Tibial artery (tissue), 4 donors: Measurements from ENCODE around the gene DMBX1.

Source experiments
- DNase-seq, 2 donors: peaks; one replicate each; pipeline ENCODE4 v3.0.0-alpha.2; 2019
- H3K27ac ChIP-seq, 2 donors: fragments of 200-600 bp; sonication (generic) in 1 of 2; 1 replicate in 1 of 2; 2 replicates in 1 of 2; pipeline ENCODE4 v1.5.1; 2018 to 2019; ENCODE audit warnings: mild to moderate bottlenecking in 1 of 2
- H3K27me3 ChIP-seq, 2 donors: fragments of 200-600 bp; sonication (generic) in 1 of 2; one replicate each; pipeline versions ENCODE4 v1.5.1 to v1.6.0; 2016 to 2019
- H3K36me3 ChIP-seq, 3 donors: fragments of 200-600 bp; sonication (generic) in 2 of 3; one replicate each; pipeline ENCODE4 v1.5.1; 2016 to 2019; ENCODE audit warnings: mild to moderate bottlenecking in 2 of 3
- H3K4me1 ChIP-seq, 4 donors: fragments of 200-600 bp; sonication (generic) in 2 of 4; 1 replicate in 3 of 4; 2 replicates in 1 of 4; pipeline ENCODE4 v1.5.1; 2016 to 2019
- H3K4me3 ChIP-seq, 2 donors: fragments of 200-600 bp; sonication (generic) in 1 of 2; 1 replicate in 1 of 2; 2 replicates in 1 of 2; pipeline ENCODE4 v1.5.1; 2018 to 2019; ENCODE audit warnings: mild to moderate bottlenecking in 2 of 2
- H3K9me3 ChIP-seq, 3 donors: fragments of 200-600 bp; sonication (generic) in 1 of 3; one replicate each; pipeline ENCODE4 v1.5.1; 2016 to 2019
- intact Hi-C: fragments of 100-400 bp; cut with DNase I; formaldehyde crosslinking; loops from one replicate; pipeline ENCODE4 v1.15.0; 2023; ENCODE audit warnings: low total_unique reads
- TF ChIP-seq, protein P1 (sequence below), 2 experiments: fragments of 200-600 bp in 1 of 2; fragments of 450-650 bp in 1 of 2; IDR thresholded peaks; one replicate each; pipeline ENCODE4 v1.5.1; 2017 to 2019; ENCODE audit warnings: antibody characterized with exemption in 2 of 2, mild to moderate bottlenecking in 1 of 2, moderate library complexity in 1 of 2

Gene DMBX1

DNA sequence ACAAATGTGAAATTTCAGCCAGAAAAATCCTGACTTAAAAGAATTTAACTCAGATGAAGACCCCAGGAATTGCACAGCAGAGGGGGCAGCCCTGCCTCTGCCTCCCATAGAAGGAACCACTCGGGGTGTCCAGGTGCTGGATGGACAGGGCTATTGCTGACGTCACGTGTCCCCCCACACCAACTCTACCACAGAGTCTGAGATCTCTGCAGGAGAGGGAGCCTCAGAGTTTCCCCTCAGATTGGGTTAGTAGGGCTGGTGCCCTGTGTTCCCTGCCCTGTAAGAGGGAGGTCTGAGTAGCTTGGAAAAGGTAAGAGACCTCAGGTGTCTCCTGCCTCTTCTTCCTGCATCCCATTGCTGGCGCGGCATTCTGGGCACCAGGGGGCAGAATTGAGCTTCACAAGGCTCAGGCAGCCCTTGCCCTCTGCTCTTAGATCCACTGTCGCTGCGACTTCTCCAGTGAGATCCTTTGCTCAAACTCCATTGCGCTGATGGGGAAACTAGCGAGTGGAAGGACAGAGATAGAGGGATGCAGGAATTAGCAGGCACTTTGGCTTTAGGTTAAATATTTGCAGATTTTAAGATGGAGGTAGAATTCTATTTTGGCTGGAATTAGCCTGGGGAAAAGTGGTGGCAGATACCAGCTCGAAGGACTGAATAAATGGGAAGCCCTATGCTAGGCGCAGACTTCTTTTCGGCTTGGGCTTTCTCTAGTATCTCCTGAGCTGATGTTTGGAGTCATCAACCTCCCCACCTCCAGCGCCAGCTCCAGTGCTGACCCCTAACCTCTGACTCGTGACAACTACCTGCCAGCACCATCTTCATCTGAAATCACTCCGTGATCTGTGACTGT is 42.8 kb upstream of the DMBX1 start:
- TF ChIP-seq, protein P1, sequence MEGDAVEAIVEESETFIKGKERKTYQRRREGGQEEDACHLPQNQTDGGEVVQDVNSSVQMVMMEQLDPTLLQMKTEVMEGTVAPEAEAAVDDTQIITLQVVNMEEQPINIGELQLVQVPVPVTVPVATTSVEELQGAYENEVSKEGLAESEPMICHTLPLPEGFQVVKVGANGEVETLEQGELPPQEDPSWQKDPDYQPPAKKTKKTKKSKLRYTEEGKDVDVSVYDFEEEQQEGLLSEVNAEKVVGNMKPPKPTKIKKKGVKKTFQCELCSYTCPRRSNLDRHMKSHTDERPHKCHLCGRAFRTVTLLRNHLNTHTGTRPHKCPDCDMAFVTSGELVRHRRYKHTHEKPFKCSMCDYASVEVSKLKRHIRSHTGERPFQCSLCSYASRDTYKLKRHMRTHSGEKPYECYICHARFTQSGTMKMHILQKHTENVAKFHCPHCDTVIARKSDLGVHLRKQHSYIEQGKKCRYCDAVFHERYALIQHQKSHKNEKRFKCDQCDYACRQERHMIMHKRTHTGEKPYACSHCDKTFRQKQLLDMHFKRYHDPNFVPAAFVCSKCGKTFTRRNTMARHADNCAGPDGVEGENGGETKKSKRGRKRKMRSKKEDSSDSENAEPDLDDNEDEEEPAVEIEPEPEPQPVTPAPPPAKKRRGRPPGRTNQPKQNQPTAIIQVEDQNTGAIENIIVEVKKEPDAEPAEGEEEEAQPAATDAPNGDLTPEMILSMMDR (IDR thresholded peaks at IDR 0.05), result peak; percentile 67 to 79
- intact Hi-C loops, result loop anchor here (2.0 kb wide), 1 partner anchor 80 kb away; no protein-coding TSS in a partner anchor
- Histone ChIP-seq H3K4me3 (no peak overlapping the region), H3K4me1 (peaks cover 0 to 22% (median 14%) of the 10 kb centered on the region in 4 donors), H3K27me3 (peaks cover 0 to 64% of the 10 kb centered on the region in 2 donors), H3K9me3 (no peaks in the 10 kb centered on the region), H3K27ac (no peak overlapping the region), H3K36me3 (no peaks in the 10 kb centered on the region)
- DNase-seq, result peak; percentile 81

DNA sequence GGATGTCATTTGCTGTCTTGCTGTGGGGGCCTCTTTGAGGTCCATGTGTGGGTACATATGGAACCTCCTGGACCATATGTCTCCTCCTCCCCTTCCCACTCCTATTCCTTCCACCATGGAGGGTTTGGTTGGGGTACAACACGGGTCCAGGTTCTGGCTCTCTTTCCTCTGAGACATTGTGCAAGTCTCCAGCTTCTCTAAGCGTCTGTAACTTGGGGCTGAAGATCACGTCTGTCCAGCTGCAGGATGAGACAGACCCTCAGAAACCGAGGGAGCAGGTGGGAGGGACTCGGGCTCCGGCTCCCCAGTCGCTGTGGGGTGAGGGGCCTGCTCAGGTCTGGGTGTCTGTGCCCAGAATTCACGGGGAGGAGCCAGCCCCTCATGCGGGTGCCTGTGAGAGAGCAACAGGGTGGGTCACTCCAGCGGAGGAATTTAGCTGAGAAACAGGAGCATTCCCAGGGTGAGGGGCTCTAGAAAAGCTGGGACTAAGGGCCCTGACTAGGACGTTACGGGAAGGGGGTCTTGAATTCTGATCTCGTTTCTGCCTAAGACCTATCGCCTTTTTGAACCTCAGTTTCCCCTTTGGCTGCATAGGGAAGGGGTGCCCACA is 42.0 kb upstream of the DMBX1 start:
- Histone ChIP-seq H3K9me3 (no peaks in the 10 kb centered on the region), H3K27me3 (peaks cover 0 to 71% of the 10 kb centered on the region in 2 donors), H3K4me1 (peaks cover 0 to 19% (median 14%) of the 10 kb centered on the region in 4 donors), H3K4me3 (peak overlapping the region; percentile 29 to 47), H3K27ac (no peak overlapping the region), H3K36me3 (no peaks in the 10 kb centered on the region)
- TF ChIP-seq, protein P1 (IDR thresholded peaks at IDR 0.05), result no peak
- DNase-seq, result no peak
- intact Hi-C loops, result loop anchor here (2.0 kb wide), 1 partner anchor 79 kb away; no protein-coding TSS in a partner anchor

DNA sequence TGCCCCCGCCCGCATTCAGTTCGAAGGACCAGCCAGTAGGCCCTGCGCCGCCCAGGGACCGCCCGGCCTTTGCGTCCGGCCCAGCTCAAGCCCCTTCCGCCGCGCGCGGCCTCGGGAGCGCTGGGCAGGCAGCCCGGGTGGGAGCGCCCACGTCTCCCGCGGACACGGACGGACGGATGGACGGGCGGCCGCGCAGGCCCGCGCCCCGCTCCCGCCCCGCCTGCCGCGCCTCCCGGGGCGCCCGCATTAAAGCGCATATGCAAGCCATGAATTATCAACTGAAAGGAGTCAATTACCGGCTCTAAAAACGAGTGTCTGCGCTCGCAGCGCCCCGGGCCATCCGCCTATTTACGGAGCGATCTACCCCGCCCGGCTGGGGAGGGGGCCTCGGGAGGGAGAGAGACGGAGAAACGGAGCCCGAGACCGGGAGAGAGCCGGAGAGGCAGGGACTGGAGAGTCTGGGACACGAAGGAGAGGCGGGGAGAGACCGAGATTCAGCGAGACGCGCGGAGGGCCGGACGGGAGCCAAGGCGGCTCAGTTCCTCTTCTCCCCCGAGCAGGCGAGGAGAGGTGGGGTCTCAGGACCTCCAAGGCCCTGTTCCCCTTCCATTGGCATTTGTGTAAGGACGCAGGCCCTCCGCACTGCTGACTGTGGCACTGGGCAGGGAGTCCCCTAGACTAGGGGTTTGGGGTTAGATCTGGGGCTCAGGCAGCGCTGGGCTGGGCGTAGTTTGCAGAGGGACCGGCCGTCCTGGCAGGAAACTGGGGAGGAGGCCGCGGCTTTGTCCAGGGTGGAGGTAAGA is 41.3 kb upstream of the DMBX1 start:
- intact Hi-C loops, result no loop called here
- no peak for DNase-seq
- peaks cover 0 to 78% of the 10 kb centered on the region in 2 donors for H3K27me3 ChIP-seq
- TF ChIP-seq, protein P1 (IDR thresholded peaks at IDR 0.05), result no peak
- H3K36me3 ChIP-seq, result no peaks in the 10 kb centered on the region
- H3K27ac ChIP-seq, result no peak overlapping the region
- H3K9me3 ChIP-seq, result no peaks in the 10 kb centered on the region
- peak overlapping the region; percentile 29 to 47 for H3K4me3 ChIP-seq
- peaks cover 0 to 14% (median 12%) of the 10 kb centered on the region in 4 donors for H3K4me1 ChIP-seq

DNA sequence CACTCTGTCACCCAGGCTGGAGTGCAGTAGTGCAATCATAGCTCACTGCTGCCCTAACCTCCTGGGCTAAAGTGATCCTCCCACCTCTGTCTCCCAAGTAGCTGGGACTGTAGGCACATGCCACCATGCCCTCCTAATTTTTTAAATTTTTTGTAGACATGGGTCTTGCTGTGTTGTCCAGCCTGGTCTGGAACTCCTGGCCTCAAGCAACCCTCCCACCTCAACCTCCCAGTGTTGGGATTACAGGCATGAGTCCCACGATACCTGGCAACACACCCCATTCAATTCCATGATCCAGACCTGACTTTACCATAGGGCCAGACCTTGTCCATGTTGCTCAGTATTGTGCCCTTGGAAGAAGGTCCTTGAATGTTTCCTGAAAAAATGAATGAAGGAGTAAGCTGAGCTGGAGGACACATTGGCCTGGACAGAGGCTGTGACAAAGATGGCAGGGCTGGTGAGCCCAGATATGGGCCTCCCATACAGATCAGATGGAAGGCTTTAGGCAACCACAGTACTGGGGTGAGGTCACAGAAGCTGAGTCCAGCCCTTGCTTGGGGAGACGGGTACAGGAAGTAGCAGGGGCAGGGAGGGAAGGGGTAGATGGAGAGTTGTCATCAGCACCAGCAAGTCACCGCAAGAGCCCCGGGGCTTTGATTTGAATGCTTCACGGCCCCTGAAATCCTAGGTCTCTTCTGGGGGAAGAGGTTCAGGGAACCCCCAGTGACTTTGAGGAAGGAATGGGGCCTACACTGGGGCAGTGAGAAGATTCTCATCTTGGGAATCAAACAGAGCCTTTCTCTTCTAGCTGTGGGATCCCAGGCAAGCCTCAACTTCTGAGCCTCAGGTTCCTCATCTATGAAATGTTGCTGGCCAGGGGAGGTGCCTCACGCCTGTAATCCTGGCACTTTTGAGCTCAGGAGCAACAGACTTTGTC is 40.1 kb upstream of the DMBX1 start:
- Histone ChIP-seq H3K9me3 (no peaks in the 10 kb centered on the region), H3K4me3 (no peak overlapping the region), H3K36me3 (no peaks in the 10 kb centered on the region), H3K27me3 (peaks cover 0 to 78% of the 10 kb centered on the region in 2 donors), H3K4me1 (peaks cover 0 to 14% (median 12%) of the 10 kb centered on the region in 4 donors), H3K27ac (no peak overlapping the region)
- TF ChIP-seq, protein P1 (IDR thresholded peaks at IDR 0.05), result no peak
- intact Hi-C loops, result no loop called here
- no peak for DNase-seq
